ENCODE measurements around the gene VEGFD. TPM values are rescaled to one million over a fixed set of nuclear protein-coding genes. Genes with fewer than 3 reads are reported as not detected.

The VEGFD gene
- total RNA-seq: under 1 TPM; 0.27 to 0.42 TPM
- 1.5 TPM for polyA plus RNA-seq (2013, experiment 1 of 2)
- 1.5 TPM for polyA plus RNA-seq (2013, experiment 2 of 2)
- long read RNA-seq, experiment 1: 0 reads
- long read RNA-seq, experiment 2: 0 reads
- long read RNA-seq, experiment 3: 0 reads
- long read RNA-seq, experiment 4: 0 reads

- DNase-seq: no peak
- no peak within 1 kb of the TSS for H3K4me3 ChIP-seq (ENCODE audit: low read length)
- H3K9ac ChIP-seq (ENCODE audit: extremely low read depth, low read length, poor library complexity, severe bottlenecking): no peak within 1 kb of the TSS
- WGBS, 2 experiments (ENCODE audit: insufficient coverage in 1 of 2, insufficient read length in 1 of 2): 40 to 67% methylated on average over 1 to 2 of the region's 2 CpGs
- no peak within 1 kb of the TSS for H3K27ac Mint-ChIP-seq
- H3K27me3 Mint-ChIP-seq (ENCODE audit: insufficient read depth): no peaks in the 10 kb centered on the region
- peaks cover 2% of the 10 kb centered on the region for H3K36me3 Mint-ChIP-seq (ENCODE audit: low read depth)
- TF ChIP-seq, protein P1, sequence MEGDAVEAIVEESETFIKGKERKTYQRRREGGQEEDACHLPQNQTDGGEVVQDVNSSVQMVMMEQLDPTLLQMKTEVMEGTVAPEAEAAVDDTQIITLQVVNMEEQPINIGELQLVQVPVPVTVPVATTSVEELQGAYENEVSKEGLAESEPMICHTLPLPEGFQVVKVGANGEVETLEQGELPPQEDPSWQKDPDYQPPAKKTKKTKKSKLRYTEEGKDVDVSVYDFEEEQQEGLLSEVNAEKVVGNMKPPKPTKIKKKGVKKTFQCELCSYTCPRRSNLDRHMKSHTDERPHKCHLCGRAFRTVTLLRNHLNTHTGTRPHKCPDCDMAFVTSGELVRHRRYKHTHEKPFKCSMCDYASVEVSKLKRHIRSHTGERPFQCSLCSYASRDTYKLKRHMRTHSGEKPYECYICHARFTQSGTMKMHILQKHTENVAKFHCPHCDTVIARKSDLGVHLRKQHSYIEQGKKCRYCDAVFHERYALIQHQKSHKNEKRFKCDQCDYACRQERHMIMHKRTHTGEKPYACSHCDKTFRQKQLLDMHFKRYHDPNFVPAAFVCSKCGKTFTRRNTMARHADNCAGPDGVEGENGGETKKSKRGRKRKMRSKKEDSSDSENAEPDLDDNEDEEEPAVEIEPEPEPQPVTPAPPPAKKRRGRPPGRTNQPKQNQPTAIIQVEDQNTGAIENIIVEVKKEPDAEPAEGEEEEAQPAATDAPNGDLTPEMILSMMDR (conservative IDR thresholded peaks at IDR 0.05): no peak
- H3K4me3 Mint-ChIP-seq: no peak within 1 kb of the TSS
- peaks cover 7% of the 10 kb centered on the region for H3K4me1 Mint-ChIP-seq
- H3K9me3 ChIP-seq (ENCODE audit: control insufficient read depth, low read length): no peaks in the 10 kb centered on the region
- H3K4me1 ChIP-seq (ENCODE audit: control insufficient read depth, insufficient read depth, low read length): no peaks in the 10 kb centered on the region
- H3K9me3 Mint-ChIP-seq: no peaks in the 10 kb centered on the region
- no peak within 1 kb of the TSS for H3K27ac ChIP-seq (ENCODE audit: low read depth, low read length)
- no peaks in the 10 kb centered on the region for H3K27me3 ChIP-seq (ENCODE audit: control insufficient read depth, insufficient read depth, low read length, poor library complexity, severe bottlenecking)
- H3K36me3 ChIP-seq (ENCODE audit: control insufficient read depth, insufficient read depth, low read length): no peaks in the 10 kb centered on the region
These were observed at the start of gene VEGFD for GRCh38 chrX:15384304-15384703. Gene VEGFD, minus strand, starts transcription at chrX:15384413. Its CDS starts 467 bp downstream, at chrX:15383946.

- DNase-seq: no peak
- H3K27me3 Mint-ChIP-seq (ENCODE audit: insufficient read depth): peaks cover 13% of the 10 kb centered on the region
- no peak overlapping the region for H3K27ac ChIP-seq (ENCODE audit: low read depth, low read length)
- H3K9ac ChIP-seq (ENCODE audit: extremely low read depth, low read length, poor library complexity, severe bottlenecking): no peak overlapping the region
- 100% methylated on average over 1 of the region's 1 CpG; no CpG with 5 or more reads in 1 of the 2 experiments for WGBS, 2 experiments (ENCODE audit: insufficient coverage in 1 of 2, insufficient read length in 1 of 2)
- H3K27ac Mint-ChIP-seq: no peak overlapping the region
- H3K9me3 Mint-ChIP-seq: no peaks in the 10 kb centered on the region
- H3K4me3 Mint-ChIP-seq: no peak overlapping the region
- H3K36me3 ChIP-seq (ENCODE audit: control insufficient read depth, insufficient read depth, low read length): no peaks in the 10 kb centered on the region
- TF ChIP-seq, protein P1 (conservative IDR thresholded peaks at IDR 0.05): no peak
- H3K9me3 ChIP-seq (ENCODE audit: control insufficient read depth, low read length): no peaks in the 10 kb centered on the region
- H3K36me3 Mint-ChIP-seq (ENCODE audit: low read depth): peaks cover 1% of the 10 kb centered on the region
- H3K4me1 ChIP-seq (ENCODE audit: control insufficient read depth, insufficient read depth, low read length): no peaks in the 10 kb centered on the region
- no peaks in the 10 kb centered on the region for H3K4me1 Mint-ChIP-seq
- no peaks in the 10 kb centered on the region for H3K27me3 ChIP-seq (ENCODE audit: control insufficient read depth, insufficient read depth, low read length, poor library complexity, severe bottlenecking)
- no peak overlapping the region for H3K4me3 ChIP-seq (ENCODE audit: low read length)
These were observed 46.4 kb upstream of the VEGFD start for GRCh38 chrX:15430584-15430983.

GRCh38 chrX:15430076-15430475 lies 45.9 kb upstream of the VEGFD start:
- DNase-seq: no peak
- H3K4me1 ChIP-seq (ENCODE audit: control insufficient read depth, insufficient read depth, low read length): no peaks in the 10 kb centered on the region
- Mint-ChIP-seq H3K36me3 (ENCODE audit: low read depth) (peaks cover 2% of the 10 kb centered on the region), H3K4me3 (no peak overlapping the region), H3K4me1 (no peaks in the 10 kb centered on the region), H3K27ac (no peak overlapping the region), H3K9me3 (no peaks in the 10 kb centered on the region), H3K27me3 (ENCODE audit: insufficient read depth) (peaks cover 13% of the 10 kb centered on the region)
- no peak overlapping the region for H3K27ac ChIP-seq (ENCODE audit: low read depth, low read length)
- TF ChIP-seq, protein P1 (conservative IDR thresholded peaks at IDR 0.05): no peak
- H3K36me3 ChIP-seq (ENCODE audit: control insufficient read depth, insufficient read depth, low read length): no peaks in the 10 kb centered on the region
- no peak overlapping the region for H3K4me3 ChIP-seq (ENCODE audit: low read length)
- H3K9ac ChIP-seq (ENCODE audit: extremely low read depth, low read length, poor library complexity, severe bottlenecking): no peak overlapping the region
- H3K27me3 ChIP-seq (ENCODE audit: control insufficient read depth, insufficient read depth, low read length, poor library complexity, severe bottlenecking): no peaks in the 10 kb centered on the region
- WGBS, 2 experiments (ENCODE audit: insufficient coverage in 1 of 2, insufficient read length in 1 of 2): 100% methylated on average over 1 of the region's 2 CpGs; no CpG with 5 or more reads in 1 of the 2 experiments
- H3K9me3 ChIP-seq (ENCODE audit: control insufficient read depth, low read length): no peaks in the 10 kb centered on the region
